Naive thymus-derived CD4-positive, alpha-beta T cell (primary cell): Measurements from ENCODE around the gene CPXM2. TPM values are rescaled to one million over a fixed set of nuclear protein-coding genes. Genes with fewer than 3 reads are reported as not detected.

Experiments
- ATAC-seq: fragments of 150-1000 bp; cut with Tn5 transposase; 2 replicates; pipeline ENCODE4 v1.10.0; 2021; ENCODE audit warnings: mild to moderate bottlenecking, moderate library complexity
- CTCF ChIA-PET: fragments of 350-600 bp; sonication (Branson Sonifier 250); formaldehyde crosslinking; loops from one replicate; lab custom pipeline; 2021; ENCODE audit warnings: antibody characterized with exemption; lab: Charles Lee
- POLR2A ChIA-PET: fragments of 350-600 bp; sonication (Branson Sonifier 250); formaldehyde crosslinking; loops from one replicate; lab custom pipeline; 2021; ENCODE audit warnings: antibody characterized with exemption, inconsistent platforms; lab: Charles Lee
- DNase-seq, 9 donors: peaks; one replicate each; pipeline versions ENCODE4 v3.0.0 to v3.0.0-alpha.2; 2020 to 2022; ENCODE audit warnings: mixed read lengths in 1 of 9
- H3K27ac ChIP-seq: one replicate; pipeline ENCODE4 v1.7.0; 2013; ENCODE audit warnings: mild to moderate bottlenecking, low read depth, low read length, moderate library complexity
- H3K27me3 ChIP-seq, 2 donors: one replicate each; pipeline ENCODE4 v1.7.0; 2013; ENCODE audit warnings: low read length in 2 of 2, mild to moderate bottlenecking in 2 of 2, moderate library complexity in 2 of 2; ENCODE audit not compliant: control insufficient read depth in 2 of 2, insufficient read depth in 2 of 2
- H3K36me3 ChIP-seq, 3 experiments: 1 replicate in 2 of 3; 2 replicates in 1 of 3; pipeline ENCODE4 v1.7.0; 2013; ENCODE audit warnings: low read length in 3 of 3, mild to moderate bottlenecking in 3 of 3, moderate library complexity in 1 of 3; ENCODE audit not compliant: insufficient read depth in 3 of 3, control insufficient read depth in 2 of 3
- H3K4me1 ChIP-seq, 2 donors: one replicate each; pipeline ENCODE4 v1.7.0; 2013; ENCODE audit warnings: low read length in 2 of 2, mild to moderate bottlenecking in 2 of 2, moderate library complexity in 1 of 2; ENCODE audit not compliant: control insufficient read depth in 2 of 2, insufficient read depth in 2 of 2
- H3K4me3 ChIP-seq: 2 replicates; pipeline ENCODE4 v1.7.0; 2013; ENCODE audit warnings: mild to moderate bottlenecking, low read length
- H3K9me3 ChIP-seq, 3 experiments: 1 replicate in 2 of 3; 2 replicates in 1 of 3; pipeline ENCODE4 v1.7.0; 2013; ENCODE audit warnings: low read length in 3 of 3; ENCODE audit not compliant: control insufficient read depth in 2 of 3
- H3K27ac Mint-ChIP-seq, 9 donors: one replicate each; pipeline ENCODE4 v1.8.0; 2020 to 2022; ENCODE audit warnings: mixed read lengths in 9 of 9, mild to moderate bottlenecking in 8 of 9, moderate library complexity in 5 of 9, inconsistent platforms in 2 of 9
- H3K27me3 Mint-ChIP-seq, 5 donors: one replicate each; pipeline ENCODE4 v1.8.0; 2021 to 2022; ENCODE audit warnings: mixed read lengths in 5 of 5, mild to moderate bottlenecking in 1 of 5
- H3K36me3 Mint-ChIP-seq, 5 donors: one replicate each; pipeline ENCODE4 v1.8.0; 2020 to 2022; ENCODE audit warnings: mixed read lengths in 5 of 5, mild to moderate bottlenecking in 3 of 5, inconsistent platforms in 1 of 5
- H3K4me1 Mint-ChIP-seq, 7 donors: one replicate each; pipeline ENCODE4 v1.8.0; 2020 to 2022; ENCODE audit warnings: mixed read lengths in 7 of 7, mild to moderate bottlenecking in 3 of 7, inconsistent platforms in 1 of 7
- H3K4me3 Mint-ChIP-seq, 10 donors: one replicate each; pipeline ENCODE4 v1.8.0; 2020 to 2022; ENCODE audit warnings: mild to moderate bottlenecking in 10 of 10, mixed read lengths in 10 of 10, moderate library complexity in 6 of 10, inconsistent platforms in 2 of 10
- H3K9me3 Mint-ChIP-seq, 11 donors: one replicate each; pipeline ENCODE4 v1.8.0; 2020 to 2022; ENCODE audit warnings: mixed read lengths in 11 of 11, mild to moderate bottlenecking in 4 of 11, inconsistent platforms in 1 of 11, moderate library complexity in 1 of 11
- intact Hi-C, 2 donors: fragments of 100-400 bp; cut with micrococcal nuclease; formaldehyde crosslinking; loops; one replicate each; pipeline ENCODE4 v1.15.1; 2023
- polyA plus RNA-seq, 2 donors: library from polyadenylated mRNA; unstranded; fragments of 300-500 nt; fragmentation: Illumina TruSeq; gene quantifications; one replicate each; pipeline ENCODE4 v1.2.3, GENCODE V29; 2021
- total RNA-seq, 6 experiments: library from RNA in 5 of 6; stranded (reverse) in 5 of 6; gene quantifications; 1 replicate in 5 of 6; 2 replicates in 1 of 6; pipeline ENCODE4 v1.2.3 and lab custom pipeline; 2021 to 2026

The CPXM2 gene
- total and polyA plus RNA-seq, 7 experiments from 2014 or later = not detected

- H3K4me1 Mint-ChIP-seq = no peaks in the 10 kb centered on the region
- H3K4me3 Mint-ChIP-seq = no peak overlapping the region
- Histone ChIP-seq H3K36me3 (no peaks in the 10 kb centered on the region), H3K9me3 (no peaks in the 10 kb centered on the region), H3K4me3 (no peak overlapping the region), H3K27me3 (no peaks in the 10 kb centered on the region), H3K4me1 (no peaks in the 10 kb centered on the region), H3K27ac (no peak overlapping the region)
- POLR2A ChIA-PET = no interaction called here
- no peak for DNase-seq
- intact Hi-C loops = no loop called here
- no peak for ATAC-seq
- peaks cover 25 to 62% (median 44%) of the 10 kb centered on the region in 5 donors for H3K27me3 Mint-ChIP-seq
- CTCF ChIA-PET = no interaction called here
- H3K9me3 Mint-ChIP-seq = peaks cover 0 to 5% (median 0%) of the 10 kb centered on the region in 11 donors
- no peak overlapping the region for H3K27ac Mint-ChIP-seq
- no peaks in the 10 kb centered on the region for H3K36me3 Mint-ChIP-seq
Observed at GRCh38 chr10:123782549-123782948, 109.1 kb downstream of the CPXM2 start.

DNA sequence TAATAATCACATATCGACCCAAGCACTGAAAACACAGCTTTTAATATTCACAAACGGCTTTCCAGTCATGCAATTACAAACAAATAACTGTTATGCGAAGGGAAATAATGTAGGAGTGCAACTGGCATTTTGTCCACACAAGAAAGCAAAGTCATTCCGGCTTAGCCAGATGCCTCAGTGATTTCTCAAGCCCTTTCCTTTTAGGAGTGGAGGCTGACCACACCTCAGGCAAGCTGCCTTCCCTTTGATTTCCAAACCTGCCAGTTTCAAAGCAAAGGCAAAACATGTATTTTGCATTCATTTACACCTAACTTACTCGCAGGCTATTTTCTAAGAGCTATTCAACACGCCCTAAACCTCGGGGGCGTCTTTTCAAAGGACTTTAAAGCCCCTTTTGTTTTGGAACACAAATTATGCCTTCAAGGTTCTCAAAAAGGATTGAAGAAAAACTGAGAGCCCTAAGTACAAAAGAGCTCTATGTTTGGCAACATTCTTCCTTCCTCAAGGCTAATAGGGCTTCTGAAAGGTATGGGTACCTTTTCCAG lies 109.6 kb downstream of the CPXM2 start:
- H3K4me3 ChIP-seq = no peak overlapping the region
- POLR2A ChIA-PET = no interaction called here
- H3K27me3 ChIP-seq = no peaks in the 10 kb centered on the region
- no peaks in the 10 kb centered on the region for H3K36me3 ChIP-seq
- no peak for DNase-seq
- no peak overlapping the region for H3K27ac ChIP-seq
- intact Hi-C loops = no loop called here
- no peak overlapping the region for H3K4me3 Mint-ChIP-seq
- ATAC-seq = no peak
- H3K9me3 ChIP-seq = no peaks in the 10 kb centered on the region
- H3K36me3 Mint-ChIP-seq = no peaks in the 10 kb centered on the region
- H3K4me1 ChIP-seq = no peaks in the 10 kb centered on the region
- no peak overlapping the region for H3K27ac Mint-ChIP-seq
- CTCF ChIA-PET = no interaction called here
- H3K27me3 Mint-ChIP-seq = peaks cover 30 to 65% (median 49%) of the 10 kb centered on the region in 5 donors
- H3K4me1 Mint-ChIP-seq = peaks cover 0 to 2% (median 0%) of the 10 kb centered on the region in 7 donors
- H3K9me3 Mint-ChIP-seq = peaks cover 0 to 5% (median 0%) of the 10 kb centered on the region in 11 donors

DNA sequence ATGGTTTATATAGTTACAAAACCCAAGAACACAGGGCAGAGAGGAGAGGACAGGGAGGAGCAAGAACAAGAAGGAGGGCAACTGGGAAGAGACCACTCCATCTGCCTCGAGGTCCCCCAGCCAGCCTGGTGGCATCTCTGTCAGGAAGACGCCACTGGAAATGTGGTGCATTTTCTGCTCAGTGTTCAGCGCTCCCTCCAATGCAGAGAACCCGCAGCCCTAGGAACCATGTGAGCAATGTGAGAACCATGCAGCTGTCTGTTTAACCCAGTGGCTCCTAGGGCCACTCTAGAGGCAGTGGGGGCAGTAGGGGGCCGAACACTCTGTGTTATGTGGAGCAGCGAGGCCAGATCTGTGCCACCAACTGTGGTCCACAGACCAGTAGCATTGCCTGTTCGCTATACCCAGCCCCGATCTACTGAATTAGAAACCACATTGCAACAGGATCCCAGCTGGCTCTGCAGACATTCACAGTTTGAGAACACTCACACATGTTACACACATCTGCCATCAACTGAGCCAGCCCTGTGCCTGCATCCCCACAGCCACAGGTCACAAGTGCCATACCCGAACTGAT lies 110.2 kb downstream of the CPXM2 start:
- Mint-ChIP-seq H3K27ac (no peak overlapping the region), H3K4me3 (no peak overlapping the region), H3K36me3 (no peaks in the 10 kb centered on the region), H3K4me1 (peaks cover 0 to 2% (median 0%) of the 10 kb centered on the region in 7 donors), H3K9me3 (peaks cover 0 to 5% (median 0%) of the 10 kb centered on the region in 11 donors), H3K27me3 (peaks cover 32 to 60% (median 48%) of the 10 kb centered on the region in 5 donors)
- Histone ChIP-seq H3K27me3 (no peaks in the 10 kb centered on the region), H3K36me3 (no peaks in the 10 kb centered on the region), H3K4me1 (no peaks in the 10 kb centered on the region), H3K4me3 (no peak overlapping the region), H3K27ac (no peak overlapping the region), H3K9me3 (no peaks in the 10 kb centered on the region)
- ChIA-PET CTCF (no interaction called here), POLR2A (no interaction called here)
- ATAC-seq (no peak), DNase-seq (no peak)
- intact Hi-C loops = no loop called here

DNA sequence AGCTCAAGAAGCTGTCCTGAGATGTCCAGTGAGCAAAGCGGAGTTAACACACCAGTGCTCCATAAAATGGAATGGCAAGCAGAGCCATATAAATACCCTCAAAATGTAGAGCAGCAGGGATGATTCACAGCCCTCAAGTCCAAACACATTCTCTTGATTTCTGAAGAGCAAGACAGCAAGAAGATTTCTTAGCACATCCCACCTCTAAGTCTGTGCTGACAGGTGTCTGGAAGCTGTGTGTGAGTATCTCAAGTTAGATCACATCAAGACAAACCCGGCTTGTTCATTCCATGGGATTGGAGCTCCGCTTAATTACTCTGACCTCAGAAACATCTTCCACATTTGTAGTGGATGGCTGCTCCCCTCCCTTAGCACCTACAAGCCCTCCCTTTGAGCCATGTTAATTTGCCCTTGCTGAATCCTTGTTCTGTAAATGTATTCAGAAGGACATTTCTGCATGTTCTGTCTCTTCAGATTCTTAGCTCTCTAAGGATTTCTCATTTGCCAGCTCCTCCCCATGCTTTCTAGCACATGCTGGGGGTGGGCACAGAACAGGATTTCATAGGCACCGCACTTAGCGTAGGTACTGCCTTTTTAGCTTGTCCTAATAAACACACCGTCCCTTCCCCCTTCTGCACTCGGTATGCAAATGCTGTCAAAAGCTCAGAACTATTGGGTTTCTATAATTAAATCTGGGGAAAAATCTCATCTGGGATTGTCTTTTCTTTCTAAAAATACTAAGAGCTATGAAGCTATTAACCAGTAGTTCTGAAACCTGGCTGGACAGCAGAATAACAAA lies 112.7 kb downstream of the CPXM2 start:
- H3K27ac Mint-ChIP-seq = no peak overlapping the region
- ChIA-PET CTCF (interaction anchor here (0.6 kb wide), 1 partner anchor 10 kb away, joined by 3 read pairs; no protein-coding TSS in a partner anchor), POLR2A (no interaction called here)
- no peaks in the 10 kb centered on the region for H3K36me3 Mint-ChIP-seq
- DNase-seq = no peak
- peaks cover 0 to 5% (median 0%) of the 10 kb centered on the region in 11 donors for H3K9me3 Mint-ChIP-seq
- H3K36me3 ChIP-seq = no peaks in the 10 kb centered on the region
- H3K27me3 Mint-ChIP-seq = peaks cover 27 to 45% (median 34%) of the 10 kb centered on the region in 5 donors
- H3K9me3 ChIP-seq = no peaks in the 10 kb centered on the region
- H3K4me1 ChIP-seq = no peaks in the 10 kb centered on the region
- H3K4me3 Mint-ChIP-seq = no peak overlapping the region
- intact Hi-C loops = no loop called here
- ATAC-seq = no peak
- no peaks in the 10 kb centered on the region for H3K27me3 ChIP-seq
- no peak overlapping the region for H3K27ac ChIP-seq
- no peak overlapping the region for H3K4me3 ChIP-seq
- H3K4me1 Mint-ChIP-seq = peaks cover 0 to 2% (median 0%) of the 10 kb centered on the region in 7 donors

DNA sequence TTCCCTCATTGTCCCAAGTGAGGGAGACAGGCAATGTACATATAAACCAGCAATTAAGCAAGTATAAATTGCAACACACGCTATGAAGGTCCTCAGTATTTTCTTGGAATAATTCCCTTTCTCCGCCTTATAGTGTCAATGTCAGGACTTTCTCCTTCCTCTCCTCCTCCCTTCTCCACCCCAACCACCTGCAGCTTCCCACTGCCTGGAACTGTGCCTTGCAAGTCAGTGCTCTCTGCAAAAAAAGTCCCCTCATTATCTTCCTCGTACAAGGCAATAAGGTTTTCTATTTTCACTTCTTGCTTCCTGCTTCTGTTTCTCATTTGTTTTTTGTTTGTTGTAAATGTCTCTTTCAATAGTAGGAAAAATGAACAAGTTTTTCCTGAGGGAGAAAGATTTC lies 113.7 kb downstream of the CPXM2 start:
- H3K27me3 ChIP-seq = no peaks in the 10 kb centered on the region
- ATAC-seq = no peak
- DNase-seq = no peak
- Mint-ChIP-seq H3K9me3 (peaks cover 0 to 11% (median 3%) of the 10 kb centered on the region in 11 donors), H3K4me3 (no peak overlapping the region), H3K27ac (no peak overlapping the region), H3K36me3 (peaks cover 0 to 3% (median 0%) of the 10 kb centered on the region in 5 donors), H3K27me3 (peaks cover 23 to 42% (median 30%) of the 10 kb centered on the region in 5 donors), H3K4me1 (peaks cover 0 to 3% (median 0%) of the 10 kb centered on the region in 7 donors)
- peaks cover 0 to 3% (median 3%) of the 10 kb centered on the region in 3 experiments for H3K9me3 ChIP-seq
- ChIA-PET CTCF (no interaction called here), POLR2A (no interaction called here)
- intact Hi-C loops = no loop called here
- no peak overlapping the region for H3K4me3 ChIP-seq
- no peaks in the 10 kb centered on the region for H3K4me1 ChIP-seq
- no peak overlapping the region for H3K27ac ChIP-seq
- H3K36me3 ChIP-seq = no peaks in the 10 kb centered on the region

DNA sequence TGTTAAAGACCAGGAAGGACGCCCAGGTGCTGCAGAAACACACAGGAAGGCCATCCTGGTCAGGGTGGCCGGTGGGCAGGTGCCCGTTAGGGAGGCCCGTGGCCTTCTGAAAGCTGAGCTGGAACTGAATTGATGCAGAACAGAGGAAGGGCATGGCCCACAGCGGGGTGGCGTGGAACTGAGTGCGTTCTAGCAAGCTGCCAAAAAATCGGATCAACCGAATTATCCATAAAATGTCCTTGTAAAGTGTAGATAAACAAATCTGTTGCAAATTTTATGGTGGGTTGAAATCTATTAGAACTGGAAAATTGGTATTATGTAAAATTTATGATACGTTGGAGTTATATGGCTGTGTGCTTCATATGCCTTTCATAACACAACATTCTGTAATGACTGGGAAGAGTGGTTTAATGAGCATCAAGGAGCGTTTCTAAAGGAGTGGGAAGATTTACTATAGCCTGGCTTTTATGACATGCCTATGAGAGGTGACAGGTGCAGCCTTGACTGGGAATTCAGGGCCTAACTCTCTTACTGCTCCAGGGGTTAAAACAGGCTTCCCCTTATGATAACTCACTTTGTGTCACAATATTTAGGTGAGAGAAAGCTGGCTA lies 117.4 kb downstream of the CPXM2 start:
- ChIA-PET CTCF (no interaction called here), POLR2A (no interaction called here)
- DNase-seq (no peak), ATAC-seq (no peak)
- Mint-ChIP-seq H3K4me1 (peaks cover 0 to 3% (median 0%) of the 10 kb centered on the region in 7 donors), H3K9me3 (peaks cover 0 to 20% (median 5%) of the 10 kb centered on the region in 11 donors), H3K36me3 (peaks cover 0 to 3% (median 0%) of the 10 kb centered on the region in 5 donors), H3K27ac (no peak overlapping the region), H3K27me3 (peaks cover 10 to 24% (median 18%) of the 10 kb centered on the region in 5 donors), H3K4me3 (no peak overlapping the region)
- H3K9me3 ChIP-seq = peaks cover 7% of the 10 kb centered on the region in 3 experiments
- no peaks in the 10 kb centered on the region for H3K36me3 ChIP-seq
- intact Hi-C loops = no loop called here
- no peaks in the 10 kb centered on the region for H3K4me1 ChIP-seq
- no peak overlapping the region for H3K4me3 ChIP-seq
- H3K27me3 ChIP-seq = no peaks in the 10 kb centered on the region
- no peak overlapping the region for H3K27ac ChIP-seq
